KMS-11 (cell line): ENCODE data around the gene SGTB.

Source experiments
- H2AFZ ChIP-seq: fragments of 200-600 bp; sonication (generic); 2 replicates; pipeline ENCODE4 v1.6.1; 2016; ENCODE audit warnings: antibody characterized with exemption, mixed run types, low read depth
- H3K27ac ChIP-seq: fragments of 200-600 bp; sonication (generic); 2 replicates; pipeline ENCODE4 v1.6.1; 2016; ENCODE audit warnings: mild to moderate bottlenecking, mixed run types
- H3K27me3 ChIP-seq: fragments of 200-600 bp; sonication (generic); 2 replicates; pipeline ENCODE4 v1.6.1; 2017; ENCODE audit warnings: mild to moderate bottlenecking, low read depth, mixed run types, moderate library complexity; ENCODE audit not compliant: insufficient read depth
- H3K36me3 ChIP-seq: fragments of 200-600 bp; sonication (generic); 2 replicates; pipeline ENCODE4 v1.6.1; 2017; ENCODE audit warnings: mild to moderate bottlenecking, mixed run types; ENCODE audit not compliant: insufficient read depth
- H3K4me1 ChIP-seq: fragments of 200-600 bp; sonication (generic); 2 replicates; pipeline ENCODE4 v1.6.1; 2016; ENCODE audit warnings: mild to moderate bottlenecking, low read depth, mixed run types; ENCODE audit not compliant: poor library complexity, severe bottlenecking
- H3K4me2 ChIP-seq: fragments of 200-600 bp; sonication (generic); 2 replicates; pipeline ENCODE4 v1.7.0; 2016; ENCODE audit warnings: mild to moderate bottlenecking, mixed run types
- H3K4me3 ChIP-seq: fragments of 200-600 bp; sonication (generic); IDR thresholded peaks from 2 replicates; pipeline ENCODE4 v1.6.1; 2017; ENCODE audit warnings: low read depth, low read length, mixed read lengths; ENCODE audit not compliant: insufficient read depth
- H3K79me2 ChIP-seq: fragments of 200-600 bp; sonication (generic); 2 replicates; pipeline ENCODE4 v1.6.1; 2016; ENCODE audit warnings: low read depth, mixed run types; ENCODE audit not compliant: insufficient read depth
- H3K9ac ChIP-seq: fragments of 200-600 bp; sonication (generic); 2 replicates; pipeline ENCODE4 v1.6.1; 2016; ENCODE audit warnings: mild to moderate bottlenecking, mixed run types
- H4K20me1 ChIP-seq: fragments of 200-600 bp; sonication (generic); 2 replicates; pipeline ENCODE4 v1.6.1; 2016; ENCODE audit warnings: mild to moderate bottlenecking, mixed run types; ENCODE audit not compliant: insufficient read depth
- CTCF ChIP-seq: fragments of 200-600 bp; sonication (generic); conservative IDR thresholded peaks from 2 replicates; pipeline ENCODE4 v1.6.1; 2017; ENCODE audit warnings: low read depth, mild to moderate bottlenecking, antibody characterized with exemption, low read length, moderate library complexity, mixed read lengths

SGTB gene, protein sequence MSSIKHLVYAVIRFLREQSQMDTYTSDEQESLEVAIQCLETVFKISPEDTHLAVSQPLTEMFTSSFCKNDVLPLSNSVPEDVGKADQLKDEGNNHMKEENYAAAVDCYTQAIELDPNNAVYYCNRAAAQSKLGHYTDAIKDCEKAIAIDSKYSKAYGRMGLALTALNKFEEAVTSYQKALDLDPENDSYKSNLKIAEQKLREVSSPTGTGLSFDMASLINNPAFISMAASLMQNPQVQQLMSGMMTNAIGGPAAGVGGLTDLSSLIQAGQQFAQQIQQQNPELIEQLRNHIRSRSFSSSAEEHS

GRCh38 chr5:65721720-65722574, at the start of gene SGTB, which contains the start of gene NLN:
SGTB (minus strand) TSS chr5:65722109; CDS start chr5:65720807, 1,302 bp downstream.
NLN (plus strand) TSS chr5:65722205; CDS start chr5:65722374, 169 bp downstream.
- Histone ChIP-seq H3K79me2 (peaks cover 42% of the 10 kb centered on the region; the same call in 1 of the 2 replicates), H3K4me1 (peaks cover 35% of the 10 kb centered on the region), H3K27ac (peak within 1 kb of the TSS; percentile 41), H3K36me3 (no peaks in the 10 kb centered on the region), H3K27me3 (no peaks in the 10 kb centered on the region), H3K4me3 (no peak within 1 kb of the TSS), H4K20me1 (no peaks in the 10 kb centered on the region), H2AFZ (peak within 1 kb of the TSS; percentile 99), H3K9ac (peak within 1 kb of the TSS; percentile 77), H3K4me2 (peak within 1 kb of the TSS; percentile 95)
- no peak for TF ChIP-seq CTCF

DNA sequence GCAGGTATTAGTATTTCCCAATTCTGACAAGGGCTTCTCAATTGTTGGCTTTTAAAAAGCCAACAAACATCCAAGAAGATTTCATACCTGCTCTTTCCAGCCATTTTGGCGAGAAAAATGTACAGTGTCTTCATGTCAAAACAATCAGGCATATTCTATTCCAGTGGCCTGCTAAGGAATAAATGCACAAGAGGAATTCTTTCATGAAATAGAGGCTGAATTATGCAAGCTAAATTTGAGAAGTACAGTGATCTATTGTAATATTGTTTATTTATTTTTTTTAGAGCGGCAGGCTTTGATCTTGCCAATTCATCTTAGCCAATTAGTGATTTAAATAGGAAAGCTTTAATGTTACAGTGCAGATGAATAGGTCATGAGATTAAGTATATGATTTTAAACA, 49.4 kb upstream of the SGTB start:
- H3K27me3 ChIP-seq = no peaks in the 10 kb centered on the region
- H3K79me2 ChIP-seq = no peaks in the 10 kb centered on the region
- H3K36me3 ChIP-seq = no peaks in the 10 kb centered on the region
- no peak overlapping the region for H3K9ac ChIP-seq
- no peak overlapping the region for H3K4me3 ChIP-seq
- no peak for TF ChIP-seq CTCF
- no peaks in the 10 kb centered on the region for H4K20me1 ChIP-seq
- H3K4me2 ChIP-seq = no peak overlapping the region
- H3K4me1 ChIP-seq = peaks cover 30% of the 10 kb centered on the region
- H3K27ac ChIP-seq = no peak overlapping the region
- H2AFZ ChIP-seq = no peak overlapping the region

GRCh38 chr5:65769539-65769938, 47.6 kb upstream of the SGTB start:
- Histone ChIP-seq H3K4me1 (peaks cover 13% of the 10 kb centered on the region), H3K27ac (no peak overlapping the region), H3K36me3 (no peaks in the 10 kb centered on the region), H3K4me3 (no peak overlapping the region), H3K4me2 (no peak overlapping the region), H4K20me1 (no peaks in the 10 kb centered on the region), H3K9ac (no peak overlapping the region), H3K27me3 (no peaks in the 10 kb centered on the region), H2AFZ (no peak overlapping the region), H3K79me2 (no peaks in the 10 kb centered on the region)
- no peak for TF ChIP-seq CTCF

- no peak overlapping the region for H3K4me3 ChIP-seq
- H3K9ac ChIP-seq = no peak overlapping the region
- H3K36me3 ChIP-seq = no peaks in the 10 kb centered on the region
- H3K27ac ChIP-seq = no peak overlapping the region
- no peak for TF ChIP-seq CTCF
- no peaks in the 10 kb centered on the region for H3K27me3 ChIP-seq
- H3K4me2 ChIP-seq = no peak overlapping the region
- no peaks in the 10 kb centered on the region for H4K20me1 ChIP-seq
- H3K79me2 ChIP-seq = no peaks in the 10 kb centered on the region
- no peak overlapping the region for H2AFZ ChIP-seq
- peaks cover 6% of the 10 kb centered on the region for H3K4me1 ChIP-seq
These were observed 46.9 kb upstream of the SGTB start for GRCh38 chr5:65768723-65769346.
